AG10803 (cell line): ENCODE results near the gene PRDM16.

Experiments
- DNase-seq: peaks from one replicate; pipeline ENCODE4 v3.0.0; 2010; ENCODE audit warnings: low read depth
- H3K4me3 ChIP-seq: 2 replicates; pipeline ENCODE4 v1.5.1; 2011; ENCODE audit warnings: mild to moderate bottlenecking, low read length, control low read depth
- TF ChIP-seq, protein P1 (sequence below): conservative IDR thresholded peaks from 2 replicates; pipeline ENCODE4 v1.5.1; 2011; ENCODE audit warnings: mild to moderate bottlenecking, low read length, control low read depth, inconsistent platforms

Gene PRDM16

DNA sequence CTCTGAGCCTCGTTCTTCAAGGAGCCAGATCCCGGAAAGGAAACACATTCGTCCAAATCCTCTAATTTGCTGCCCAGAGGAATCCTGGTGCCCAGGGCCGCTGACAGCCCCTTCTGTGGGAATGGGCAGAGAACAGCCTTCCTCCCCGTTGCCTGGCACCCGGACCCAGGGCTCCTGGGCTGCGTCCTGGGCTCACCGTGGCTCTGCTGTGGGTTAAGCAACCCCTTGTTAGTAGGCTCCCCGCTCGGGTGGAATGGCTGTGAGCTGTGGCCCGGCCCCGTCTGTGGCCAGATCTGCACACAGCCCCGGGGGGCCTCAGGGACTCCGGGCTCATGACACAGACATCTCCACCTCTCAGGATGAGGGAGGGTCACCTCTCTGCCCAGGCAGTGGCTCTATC, 262.6 kb downstream of the PRDM16 start:
- H3K4me3 ChIP-seq, result no peak overlapping the region
- TF ChIP-seq, protein P1, sequence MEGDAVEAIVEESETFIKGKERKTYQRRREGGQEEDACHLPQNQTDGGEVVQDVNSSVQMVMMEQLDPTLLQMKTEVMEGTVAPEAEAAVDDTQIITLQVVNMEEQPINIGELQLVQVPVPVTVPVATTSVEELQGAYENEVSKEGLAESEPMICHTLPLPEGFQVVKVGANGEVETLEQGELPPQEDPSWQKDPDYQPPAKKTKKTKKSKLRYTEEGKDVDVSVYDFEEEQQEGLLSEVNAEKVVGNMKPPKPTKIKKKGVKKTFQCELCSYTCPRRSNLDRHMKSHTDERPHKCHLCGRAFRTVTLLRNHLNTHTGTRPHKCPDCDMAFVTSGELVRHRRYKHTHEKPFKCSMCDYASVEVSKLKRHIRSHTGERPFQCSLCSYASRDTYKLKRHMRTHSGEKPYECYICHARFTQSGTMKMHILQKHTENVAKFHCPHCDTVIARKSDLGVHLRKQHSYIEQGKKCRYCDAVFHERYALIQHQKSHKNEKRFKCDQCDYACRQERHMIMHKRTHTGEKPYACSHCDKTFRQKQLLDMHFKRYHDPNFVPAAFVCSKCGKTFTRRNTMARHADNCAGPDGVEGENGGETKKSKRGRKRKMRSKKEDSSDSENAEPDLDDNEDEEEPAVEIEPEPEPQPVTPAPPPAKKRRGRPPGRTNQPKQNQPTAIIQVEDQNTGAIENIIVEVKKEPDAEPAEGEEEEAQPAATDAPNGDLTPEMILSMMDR, result no peak
- DNase-seq, result no peak

DNA sequence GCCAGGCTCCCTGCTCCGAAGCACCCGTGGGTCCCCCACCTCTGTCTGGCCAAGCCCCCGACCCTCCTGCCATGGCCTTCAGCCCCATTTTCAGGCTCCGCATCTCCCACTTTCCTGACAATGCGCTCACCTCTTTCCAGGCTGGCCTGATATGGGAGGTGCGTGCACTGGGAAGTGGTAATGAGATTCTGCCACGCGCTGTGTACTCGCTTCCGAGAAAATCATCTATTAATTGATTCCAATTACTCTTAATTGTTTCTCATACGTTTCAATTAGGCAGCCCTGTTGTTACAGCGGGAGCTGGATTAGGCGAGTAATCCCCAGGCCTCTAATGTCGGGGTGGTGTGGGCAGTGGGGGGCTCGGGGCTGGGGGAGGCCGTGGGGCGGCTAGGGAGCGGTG, 263.0 kb downstream of the PRDM16 start:
- TF ChIP-seq, protein P1, result no peak
- DNase-seq, result no peak
- H3K4me3 ChIP-seq, result no peak overlapping the region

DNA sequence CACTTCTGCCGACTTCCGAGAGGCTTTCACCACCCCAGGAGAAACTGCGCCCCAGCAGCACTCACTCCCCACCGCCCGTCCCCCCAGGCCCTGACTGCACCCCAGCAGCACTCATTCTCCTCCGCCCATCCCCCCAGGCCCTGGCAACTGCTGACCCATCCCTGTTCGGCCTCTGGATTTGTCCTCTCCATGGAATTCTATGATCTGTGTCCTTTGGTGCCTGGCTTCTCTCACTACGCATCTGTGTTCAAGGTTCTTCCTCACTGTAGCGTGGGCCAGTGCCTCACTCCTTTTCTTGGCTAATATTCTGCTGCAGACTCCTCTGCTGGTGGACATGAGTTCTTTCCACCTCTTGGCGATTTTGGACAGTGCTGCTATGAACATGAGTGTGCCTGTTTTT, 263.7 kb downstream of the PRDM16 start:
- no peak overlapping the region for H3K4me3 ChIP-seq
- TF ChIP-seq, protein P1, result no peak
- DNase-seq, result no peak

DNA sequence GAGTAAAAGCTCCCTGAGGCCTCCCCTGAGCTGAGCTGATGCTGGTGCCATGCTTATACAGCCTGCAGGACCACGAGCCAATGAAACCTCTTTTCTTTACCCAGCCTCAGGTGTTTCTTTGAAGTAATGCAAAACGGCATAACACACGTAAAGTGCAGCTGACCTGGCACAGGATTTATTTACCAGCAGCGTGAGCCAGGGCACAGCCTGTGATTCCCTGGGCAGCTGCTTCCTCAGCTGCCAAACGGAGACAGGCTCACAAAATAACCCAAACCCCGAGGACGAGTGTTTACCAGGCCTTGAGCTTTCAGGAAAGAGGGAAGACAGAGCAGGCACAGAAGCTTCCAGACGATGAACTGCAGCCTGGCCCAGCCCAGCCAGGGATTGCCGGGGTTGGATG, 264.9 kb downstream of the PRDM16 start:
- H3K4me3 ChIP-seq, result no peak overlapping the region

DNA sequence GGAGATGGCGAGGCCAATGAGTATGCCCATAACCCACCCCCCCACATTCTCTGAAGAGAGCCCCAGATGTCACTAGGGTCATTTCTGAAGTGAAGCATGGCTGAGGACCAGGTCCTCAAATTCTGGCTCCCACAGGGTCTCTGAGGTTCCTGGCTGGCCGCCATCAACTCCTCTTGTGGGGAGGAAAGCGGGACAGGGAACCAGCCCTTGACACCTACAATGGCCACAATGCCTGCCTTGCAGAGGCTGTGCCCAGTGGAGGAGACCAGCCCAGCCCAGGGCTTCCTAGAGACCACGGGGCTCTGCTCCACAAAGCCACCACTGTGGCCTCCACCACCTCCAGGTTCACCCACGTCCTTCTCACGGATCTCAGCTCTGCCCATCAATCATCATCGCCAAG, 265.4 kb downstream of the PRDM16 start:
- TF ChIP-seq, protein P1, result no peak

More for the DNA sequence above, 264.9 kb downstream of the PRDM16 start:
- DNase-seq, result no peak
- TF ChIP-seq, protein P1, result no peak

DNA sequence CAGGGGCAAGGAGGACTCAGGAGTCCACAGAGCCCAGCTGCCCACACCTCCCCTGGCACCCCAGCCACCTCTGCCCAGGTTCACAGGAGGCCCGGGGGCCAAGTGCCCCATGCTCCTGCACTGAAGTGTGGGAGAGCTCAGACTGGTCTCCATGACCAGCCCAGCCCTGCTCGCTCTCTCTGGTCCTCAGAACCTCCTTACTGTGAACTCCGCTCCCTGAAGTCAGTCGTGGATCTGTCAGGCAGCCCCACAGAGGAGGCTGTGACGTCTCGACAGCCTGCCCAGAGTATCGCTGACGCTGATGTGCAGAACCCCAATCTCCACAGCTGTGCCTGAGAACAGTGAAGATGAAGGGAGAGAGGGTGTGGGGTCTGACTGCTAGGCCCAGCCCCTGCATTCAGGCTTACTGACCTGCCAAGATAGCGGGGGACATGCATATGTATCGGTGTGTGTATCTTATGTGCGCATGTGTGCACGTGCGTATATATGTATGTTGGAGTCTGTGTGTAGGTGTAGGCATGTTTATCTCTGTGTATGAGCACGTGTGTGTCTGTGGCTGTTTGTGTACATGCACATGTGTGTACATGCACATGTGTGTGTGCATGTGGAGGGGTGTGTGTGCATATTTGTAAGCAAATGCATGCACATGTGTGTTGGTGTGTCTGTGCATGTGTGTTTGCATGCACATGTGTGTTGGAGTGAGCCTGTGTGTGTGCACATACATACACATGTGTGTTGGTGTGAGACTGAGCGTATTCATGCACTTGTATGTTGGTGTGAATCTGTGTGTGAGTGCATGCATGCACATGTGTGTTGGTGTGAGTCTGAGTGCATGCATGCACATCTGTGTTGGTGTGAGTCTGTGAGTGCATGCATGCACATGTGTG, 267.0 kb downstream of the PRDM16 start:
- TF ChIP-seq, protein P1, result no peak
- no peak overlapping the region for H3K4me3 ChIP-seq
- DNase-seq, result no peak

More for the DNA sequence above, 265.4 kb downstream of the PRDM16 start:
- no peak for DNase-seq
- H3K4me3 ChIP-seq, result no peak overlapping the region
